Measurements from ENCODE around the gene TMEM72. TPM values are rescaled to one million over a fixed set of nuclear protein-coding genes. Genes with fewer than 3 reads are reported as not detected.

TMEM72 gene
- polyA plus RNA-seq, 2 of the 4 experiments (the other 2 are of a cell fraction), result not detected

GRCh38 chr10:44966816-44967509, 55.8 kb downstream of the TMEM72 start:
- FAIRE-seq (no peak), ATAC-seq (no peak), DNase-seq (ENCODE audit: low read depth in 1 of 2, low spot score in 1 of 2) (no peak)
- CTCF ChIA-PET, result interaction anchor here (0.9 to 5.3 kb wide), 9 partner anchors 7 to 1295 kb away, joined by 3 to 29 read pairs (median 4); partner anchors contain the start of gene DEPP1
- TF ChIP-seq RNF2 (IDR thresholded peaks at IDR 0.05; ENCODE audit: borderline replicate concordance, low read depth) (no peak), CTCF (IDR thresholded peaks at IDR 0.05) (0 out of 3 replicates have a peak, but pooled peaks have one; percentile 6)
- POLR2A ChIA-PET, result interaction anchor here (1.9 kb wide), 1 partner anchor 12 kb away, joined by 6 read pairs; the partner anchor contains the start of gene DEPP1
- peaks cover 7% of the 10 kb centered on the region; the same call in 2 of the 3 replicates for H3K4me1 ChIP-seq
- H3K4me2 ChIP-seq, result no peak overlapping the region
- no peaks in the 10 kb centered on the region for H3K9me3 ChIP-seq
- H3K27ac ChIP-seq, result no peak overlapping the region
- 93% methylated on average over 8 of the region's 8 CpGs for WGBS (ENCODE audit: missing lambda C conversion rate)
- no peak overlapping the region for H3K4me3 ChIP-seq

DNA sequence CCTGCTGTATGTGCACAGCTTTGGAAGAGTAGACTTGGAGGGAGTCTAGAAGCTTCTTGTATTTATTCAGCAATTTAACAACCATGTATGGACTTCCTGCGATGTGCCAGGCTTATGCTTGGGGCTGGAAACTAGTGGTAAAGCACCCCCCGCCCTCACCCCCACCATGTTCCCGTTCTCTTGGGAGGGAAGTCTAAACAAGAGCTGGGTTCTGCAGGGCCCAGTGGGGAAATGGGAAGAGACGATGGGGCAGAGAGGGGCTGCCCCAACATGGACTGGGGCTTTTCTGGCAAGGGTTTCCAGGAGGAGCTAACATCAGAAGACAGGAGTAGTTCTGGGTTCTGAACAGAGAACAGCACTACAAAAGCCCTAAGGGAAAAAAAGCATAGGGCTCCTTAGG, 56.5 kb downstream of the TMEM72 start:
- WGBS (ENCODE audit: missing lambda C conversion rate), result 83% methylated on average over 4 of the region's 4 CpGs
- TF ChIP-seq KDM5A (IDR thresholded peaks at IDR 0.05) (no peak), KDM1A (IDR thresholded peaks at IDR 0.05; ENCODE audit: low read depth) (no peak), HOXB5 (CRISPR knock-in tag; IDR thresholded peaks at IDR 0.05) (no peak), REST (IDR thresholded peaks at IDR 0.05) (no peak), MAZ (IDR thresholded peaks at IDR 0.05; ENCODE audit: borderline replicate concordance, low read depth, low read length) (no peak), MAFK (IDR thresholded peaks at IDR 0.05; ENCODE audit: partially characterized antibody) (no peak), NPAS2 (CRISPR knock-in tag; IDR thresholded peaks at IDR 0.05; ENCODE audit: borderline replicate concordance) (no peak)
- Histone ChIP-seq H3K9me3 (no peaks in the 10 kb centered on the region), H3K27ac (no peak overlapping the region), H3K4me2 (no peak overlapping the region), H3K4me3 (no peak overlapping the region), H3K4me1 (peaks cover 7% of the 10 kb centered on the region; the same call in 2 of the 3 replicates)
- FAIRE-seq (no peak), ATAC-seq (no peak), DNase-seq (ENCODE audit: low read depth in 1 of 2, low spot score in 1 of 2) (no peak)
- CTCF ChIA-PET, result interaction anchor here (0.9 to 5.3 kb wide), 5 partner anchors 13 to 1295 kb away, joined by 3 to 29 read pairs (median 4); no protein-coding TSS in a partner anchor
- POLR2A ChIA-PET, result interaction anchor here (1.9 kb wide), 1 partner anchor 11 kb away, joined by 6 read pairs; the partner anchor contains the start of gene DEPP1

DNA sequence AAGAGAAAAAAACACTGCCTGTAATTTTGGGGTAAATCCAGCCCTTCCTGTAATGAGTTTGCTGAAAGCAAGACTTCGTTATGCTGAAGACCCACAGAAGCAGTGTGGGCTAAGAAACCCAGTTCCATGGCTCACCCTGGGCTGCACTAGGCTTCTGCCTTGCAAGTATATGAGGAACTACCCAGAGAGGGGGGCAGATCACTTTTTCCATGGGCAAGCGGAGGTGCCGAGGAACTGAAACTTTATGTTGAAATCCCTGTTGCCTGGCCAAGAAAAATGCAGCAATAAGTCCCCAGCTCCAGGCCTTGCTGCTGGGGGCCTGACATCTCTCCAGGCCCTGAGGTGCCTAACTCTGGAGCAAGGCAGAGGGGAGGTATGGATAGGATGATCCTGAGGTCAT, 57.0 kb downstream of the TMEM72 start:
- ChIA-PET CTCF (interaction anchor here (1.0 to 5.3 kb wide), 5 partner anchors 13 to 282 kb away, joined by 3 to 29 read pairs (median 4); no protein-coding TSS in a partner anchor), POLR2A (interaction anchor here (1.9 kb wide), 1 partner anchor 11 kb away, joined by 6 read pairs; the partner anchor contains the start of gene DEPP1)
- 83% methylated on average over 3 of the region's 3 CpGs for WGBS (ENCODE audit: missing lambda C conversion rate)
- no peak for TF ChIP-seq RNF2 (IDR thresholded peaks at IDR 0.05; ENCODE audit: borderline replicate concordance, low read depth)
- no peak for TF ChIP-seq KDM5A (IDR thresholded peaks at IDR 0.05)
- no peak for TF ChIP-seq HDAC2 (IDR thresholded peaks at IDR 0.05)
- no peak for TF ChIP-seq TP53 (CRISPR knock-in tag; IDR thresholded peaks at IDR 0.05)
- Histone ChIP-seq H3K4me2 (no peak overlapping the region), H3K9me3 (no peaks in the 10 kb centered on the region), H3K4me1 (peaks cover 7% of the 10 kb centered on the region; the same call in 2 of the 3 replicates), H3K27ac (no peak overlapping the region), H3K4me3 (no peak overlapping the region)
- ATAC-seq (no peak), FAIRE-seq (no peak), DNase-seq (ENCODE audit: low read depth in 1 of 2, low spot score in 1 of 2) (no peak)
